Gastroesophageal sphincter (tissue), 3 donors: ENCODE measurements around the gene OPCML.

Experiments used
- EP300 ChIP-seq: sonication (generic); formaldehyde crosslinking; IDR thresholded peaks from one replicate; pipeline ENCODE4 v1.6.1; 2017; ENCODE audit warnings: antibody characterized with exemption, mild to moderate bottlenecking
- POLR2AphosphoS5 ChIP-seq: sonication (generic); formaldehyde crosslinking; IDR thresholded peaks from one replicate; pipeline ENCODE4 v1.6.1; 2017; ENCODE audit warnings: antibody characterized with exemption
- TF ChIP-seq, protein P1 (sequence below), 4 experiments: fragments of 200-600 bp in 2 of 4; fragments of 450-650 bp in 2 of 4; sonication (generic) in 1 of 4; IDR thresholded peaks; one replicate each; pipeline ENCODE4 v1.5.1; 2017 to 2019; ENCODE audit warnings: antibody characterized with exemption in 4 of 4, mild to moderate bottlenecking in 2 of 4, moderate library complexity in 2 of 4

DNA sequence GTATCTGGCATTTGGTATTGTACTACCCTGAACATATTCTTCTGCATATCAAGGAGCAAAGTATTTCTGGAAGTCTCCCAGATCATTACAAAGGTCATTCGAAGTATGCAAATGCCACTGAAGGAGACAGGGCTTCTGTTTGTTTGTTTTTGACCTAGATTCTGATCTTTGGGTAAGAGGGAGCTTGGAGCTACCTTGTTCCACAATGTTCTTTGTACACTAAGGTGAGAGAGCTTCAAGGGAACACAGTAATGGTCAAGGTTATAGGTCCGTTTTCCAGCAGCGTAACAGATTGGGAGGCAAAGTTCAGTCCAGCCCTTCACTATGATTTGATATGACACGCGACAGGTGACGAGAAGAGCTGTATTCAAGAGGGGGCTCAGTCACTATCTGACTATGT lies 10.0 kb downstream of the OPCML start:
- TF ChIP-seq, protein P1, sequence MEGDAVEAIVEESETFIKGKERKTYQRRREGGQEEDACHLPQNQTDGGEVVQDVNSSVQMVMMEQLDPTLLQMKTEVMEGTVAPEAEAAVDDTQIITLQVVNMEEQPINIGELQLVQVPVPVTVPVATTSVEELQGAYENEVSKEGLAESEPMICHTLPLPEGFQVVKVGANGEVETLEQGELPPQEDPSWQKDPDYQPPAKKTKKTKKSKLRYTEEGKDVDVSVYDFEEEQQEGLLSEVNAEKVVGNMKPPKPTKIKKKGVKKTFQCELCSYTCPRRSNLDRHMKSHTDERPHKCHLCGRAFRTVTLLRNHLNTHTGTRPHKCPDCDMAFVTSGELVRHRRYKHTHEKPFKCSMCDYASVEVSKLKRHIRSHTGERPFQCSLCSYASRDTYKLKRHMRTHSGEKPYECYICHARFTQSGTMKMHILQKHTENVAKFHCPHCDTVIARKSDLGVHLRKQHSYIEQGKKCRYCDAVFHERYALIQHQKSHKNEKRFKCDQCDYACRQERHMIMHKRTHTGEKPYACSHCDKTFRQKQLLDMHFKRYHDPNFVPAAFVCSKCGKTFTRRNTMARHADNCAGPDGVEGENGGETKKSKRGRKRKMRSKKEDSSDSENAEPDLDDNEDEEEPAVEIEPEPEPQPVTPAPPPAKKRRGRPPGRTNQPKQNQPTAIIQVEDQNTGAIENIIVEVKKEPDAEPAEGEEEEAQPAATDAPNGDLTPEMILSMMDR (IDR thresholded peaks at IDR 0.05): no peak
- TF ChIP-seq POLR2AphosphoS5 (no peak), EP300 (no peak)
